ENCODE data around the gene ZNF746. TPM values are rescaled to one million over a fixed set of nuclear protein-coding genes. Genes with fewer than 3 reads are reported as not detected.

The ZNF746 gene
- polyA plus RNA-seq, 3 donors from 2014 or later, result 5.4 to 13.1 (median 6.3) TPM

DNA sequence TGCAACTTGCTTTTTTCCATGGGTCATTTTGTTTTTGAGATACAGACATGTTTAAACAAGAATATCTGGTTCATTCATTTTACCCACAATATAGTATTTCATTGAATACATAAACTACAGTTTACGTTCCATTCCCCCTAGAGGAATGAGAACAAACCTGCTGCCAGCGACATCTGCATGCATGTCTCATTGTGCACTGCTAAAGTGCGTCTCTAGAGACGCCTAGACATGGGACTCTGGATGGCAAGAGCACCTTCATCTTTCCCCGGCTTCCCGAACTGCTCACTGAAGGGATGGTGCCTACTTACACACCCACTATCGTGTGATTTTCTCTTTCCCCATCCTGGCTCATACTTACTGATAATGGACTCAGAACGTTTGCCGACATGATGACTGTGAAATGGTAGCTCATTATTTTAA lies 35.5 kb downstream of the ZNF746 start:
- H3K4me3 Mint-ChIP-seq, result peak overlapping the region; percentile 30 to 83 (median 55)

DNA sequence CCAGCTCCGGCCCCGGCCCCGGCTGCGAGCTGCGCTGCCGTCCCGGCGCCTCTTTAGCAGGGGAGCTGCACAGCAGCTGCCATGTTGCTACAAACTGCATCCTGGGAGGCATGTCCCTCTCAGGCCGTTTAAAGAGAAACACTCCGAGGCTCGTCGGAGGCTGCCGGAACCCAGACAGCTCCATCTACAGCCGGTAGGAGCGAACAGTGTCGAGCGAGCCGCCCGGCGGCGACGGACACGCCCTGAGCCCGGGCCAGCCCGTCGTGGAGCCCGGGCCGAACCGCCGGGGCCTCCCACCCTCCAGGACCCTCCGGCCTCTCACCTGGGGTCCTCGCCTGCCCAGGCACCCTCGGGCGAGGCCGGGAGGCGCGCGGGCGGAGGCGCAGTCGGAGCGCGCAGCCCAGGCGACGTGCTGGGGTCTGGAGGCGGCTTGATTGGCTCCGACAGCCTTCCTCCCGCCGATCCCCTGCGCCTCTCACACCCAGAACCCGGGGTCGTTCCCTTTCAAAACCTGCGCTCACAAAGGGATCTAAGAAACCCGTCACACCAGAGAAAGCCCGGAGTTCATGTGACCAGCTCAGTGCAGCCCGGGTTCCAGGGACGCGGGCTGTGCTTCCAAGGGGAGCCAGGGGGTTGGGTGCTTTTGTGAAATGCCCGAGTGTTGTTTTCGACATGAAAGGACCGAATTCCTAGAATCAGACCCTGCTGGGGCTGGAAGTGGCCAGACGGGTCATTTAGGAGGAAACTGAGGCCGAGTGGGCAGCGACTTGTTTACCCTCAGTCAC lies 36.9 kb downstream of the ZNF746 start, which contains the start of gene ZNF777:
TSS of gene ZNF777 (minus strand) at position 570 of the 785 bp plus-strand sequence. CDS start 5,040 bp downstream, outside the sequence.
- H3K27me3 Mint-ChIP-seq (ENCODE audit: low read depth in 3 of 3), result peaks cover 0 to 2% (median 0%) of the 10 kb centered on the region in 3 donors
- H3K36me3 Mint-ChIP-seq, result peaks cover 0 to 4% (median 0%) of the 10 kb centered on the region in 3 donors
- H3K4me1 Mint-ChIP-seq, result peaks cover 25 to 37% of the 10 kb centered on the region in 2 donors
- peak within 1 kb of the TSS; percentile 77 to 89 (median 87) for H3K4me3 Mint-ChIP-seq
- DNase-seq, result peak; percentile 73 to 80 (median 75)
- H3K27ac Mint-ChIP-seq, result peak within 1 kb of the TSS in 5 of 6 donors; percentile 51 to 86 (median 81)
- H3K9me3 Mint-ChIP-seq, result no peaks in the 10 kb centered on the region

More for the DNA sequence above, 35.5 kb downstream of the ZNF746 start:
- Mint-ChIP-seq H3K36me3 (no peaks in the 10 kb centered on the region), H3K9me3 (no peaks in the 10 kb centered on the region), H3K27me3 (ENCODE audit: low read depth in 3 of 3) (peaks cover 0 to 2% (median 0%) of the 10 kb centered on the region in 3 donors), H3K27ac (peak overlapping the region in 1 of 6 donors; percentile 21), H3K4me1 (peaks cover 25 to 28% of the 10 kb centered on the region in 2 donors)
- no peak for DNase-seq

DNA sequence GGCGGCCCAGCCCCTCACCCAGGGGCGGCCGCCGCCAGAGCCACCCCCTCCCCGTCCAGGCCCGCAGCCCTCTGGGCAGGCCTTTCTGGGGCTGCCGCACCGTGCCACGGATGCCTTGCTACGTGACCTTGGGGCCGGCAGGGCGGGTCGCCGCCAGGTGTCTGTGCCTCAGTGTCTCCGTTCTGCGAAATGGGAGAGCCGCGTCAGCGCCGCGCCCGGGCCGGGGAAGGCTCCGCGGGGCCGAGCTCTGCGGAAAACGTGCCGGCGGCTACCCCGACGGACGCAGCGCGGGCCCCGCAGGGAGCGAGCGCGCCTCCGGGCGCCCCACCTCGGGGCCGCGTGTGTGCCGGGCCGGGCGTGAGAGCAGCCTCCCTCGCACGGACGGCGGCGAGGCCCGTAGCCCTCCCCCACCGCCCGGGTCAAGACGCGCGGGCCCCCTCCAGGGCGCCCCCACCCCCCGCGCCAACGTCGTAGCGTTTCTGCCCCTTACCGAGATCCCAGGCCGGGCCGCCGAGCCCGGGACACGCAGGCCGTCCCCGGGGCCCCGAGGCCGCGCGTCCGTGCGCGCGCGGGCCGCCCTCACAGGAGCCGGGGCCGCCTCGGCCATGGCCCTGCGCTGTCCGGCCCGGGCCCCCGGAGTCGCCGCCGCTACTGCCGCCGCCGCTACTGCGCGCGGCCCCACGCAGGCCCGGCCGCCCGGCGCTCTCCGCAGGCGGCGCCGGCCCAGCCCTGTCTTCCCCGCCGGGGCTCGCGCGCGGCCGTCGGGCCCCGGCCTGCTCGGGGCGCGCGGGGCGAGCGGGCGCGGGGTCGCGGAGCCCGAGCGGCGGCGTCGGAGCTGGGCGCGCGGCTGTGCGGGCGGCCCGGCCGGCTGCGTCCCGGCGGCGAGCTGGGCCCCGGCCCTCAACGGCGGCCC lies 37.8 kb downstream of the ZNF746 start:
- peaks cover 0 to 2% (median 0%) of the 10 kb centered on the region in 3 donors for H3K27me3 Mint-ChIP-seq (ENCODE audit: low read depth in 3 of 3)
- peaks cover 25 to 39% of the 10 kb centered on the region in 2 donors for H3K4me1 Mint-ChIP-seq
- DNase-seq, result no peak
- no peaks in the 10 kb centered on the region for H3K9me3 Mint-ChIP-seq
- H3K4me3 Mint-ChIP-seq, result no peak overlapping the region
- H3K27ac Mint-ChIP-seq, result no peak overlapping the region
- H3K36me3 Mint-ChIP-seq, result peaks cover 0 to 6% (median 2%) of the 10 kb centered on the region in 3 donors

DNA sequence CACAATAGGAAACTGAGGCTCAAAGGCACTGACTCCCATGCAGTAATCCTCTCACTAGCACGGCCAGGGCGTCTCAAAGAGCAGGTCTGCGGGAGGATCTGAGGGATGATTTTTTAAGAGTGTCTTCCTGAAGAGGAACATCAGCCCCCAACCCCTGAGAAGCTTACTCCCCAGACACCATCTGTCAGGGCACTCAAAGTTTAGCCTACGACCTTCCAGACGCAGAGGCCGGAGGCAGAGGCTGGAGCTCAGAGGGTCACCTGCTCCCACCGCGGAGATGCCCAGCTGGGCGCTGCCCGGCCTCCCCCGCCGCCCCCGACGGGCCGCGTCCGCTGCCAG lies 38.4 kb downstream of the ZNF746 start:
- Mint-ChIP-seq H3K27me3 (ENCODE audit: low read depth in 3 of 3) (peaks cover 0 to 2% (median 0%) of the 10 kb centered on the region in 3 donors), H3K4me3 (peak overlapping the region; percentile 73 to 84 (median 80)), H3K4me1 (peaks cover 25 to 45% of the 10 kb centered on the region in 2 donors), H3K36me3 (peaks cover 0 to 11% (median 6%) of the 10 kb centered on the region in 3 donors), H3K9me3 (no peaks in the 10 kb centered on the region), H3K27ac (peak overlapping the region in 2 of 6 donors; percentile 51 to 68)
- DNase-seq, result no peak

GRCh38 chr7:149458235-149458634 lies 39.4 kb downstream of the ZNF746 start:
- Mint-ChIP-seq H3K4me1 (peaks cover 25 to 45% of the 10 kb centered on the region in 2 donors), H3K9me3 (no peaks in the 10 kb centered on the region), H3K36me3 (peaks cover 0 to 14% (median 6%) of the 10 kb centered on the region in 3 donors), H3K27ac (peak overlapping the region in 3 of 6 donors; percentile 53 to 75 (median 58)), H3K27me3 (ENCODE audit: low read depth in 3 of 3) (peaks cover 0 to 2% (median 0%) of the 10 kb centered on the region in 3 donors), H3K4me3 (peak overlapping the region; percentile 73 to 84 (median 80))
- DNase-seq, result no peak

DNA sequence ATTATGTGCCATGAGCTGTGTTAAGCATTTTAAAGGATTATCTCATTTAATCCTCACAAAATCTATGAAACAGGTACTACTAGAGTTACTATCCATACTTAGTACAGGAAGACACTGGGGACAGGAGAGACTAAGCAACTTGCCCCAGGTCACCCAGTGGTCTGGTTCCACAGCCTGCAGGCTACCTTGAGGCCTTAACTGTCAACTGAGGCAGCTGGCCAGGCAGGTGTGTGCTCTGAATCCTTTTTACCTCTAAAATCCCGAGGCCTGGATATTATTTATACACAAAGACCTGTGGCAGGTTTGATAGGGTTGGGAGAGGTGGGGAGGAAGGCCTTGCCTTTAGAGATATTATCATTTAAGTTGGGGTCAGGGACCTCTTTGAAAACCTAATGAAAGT lies 39.8 kb downstream of the ZNF746 start:
- Mint-ChIP-seq H3K4me3 (peak overlapping the region in 2 of 5 donors; percentile 73 to 83), H3K9me3 (no peaks in the 10 kb centered on the region), H3K4me1 (peaks cover 25 to 45% of the 10 kb centered on the region in 2 donors), H3K27me3 (ENCODE audit: low read depth in 3 of 3) (peaks cover 0 to 2% (median 0%) of the 10 kb centered on the region in 3 donors), H3K27ac (no peak overlapping the region), H3K36me3 (peaks cover 0 to 14% (median 8%) of the 10 kb centered on the region in 3 donors)
- no peak for DNase-seq

DNA sequence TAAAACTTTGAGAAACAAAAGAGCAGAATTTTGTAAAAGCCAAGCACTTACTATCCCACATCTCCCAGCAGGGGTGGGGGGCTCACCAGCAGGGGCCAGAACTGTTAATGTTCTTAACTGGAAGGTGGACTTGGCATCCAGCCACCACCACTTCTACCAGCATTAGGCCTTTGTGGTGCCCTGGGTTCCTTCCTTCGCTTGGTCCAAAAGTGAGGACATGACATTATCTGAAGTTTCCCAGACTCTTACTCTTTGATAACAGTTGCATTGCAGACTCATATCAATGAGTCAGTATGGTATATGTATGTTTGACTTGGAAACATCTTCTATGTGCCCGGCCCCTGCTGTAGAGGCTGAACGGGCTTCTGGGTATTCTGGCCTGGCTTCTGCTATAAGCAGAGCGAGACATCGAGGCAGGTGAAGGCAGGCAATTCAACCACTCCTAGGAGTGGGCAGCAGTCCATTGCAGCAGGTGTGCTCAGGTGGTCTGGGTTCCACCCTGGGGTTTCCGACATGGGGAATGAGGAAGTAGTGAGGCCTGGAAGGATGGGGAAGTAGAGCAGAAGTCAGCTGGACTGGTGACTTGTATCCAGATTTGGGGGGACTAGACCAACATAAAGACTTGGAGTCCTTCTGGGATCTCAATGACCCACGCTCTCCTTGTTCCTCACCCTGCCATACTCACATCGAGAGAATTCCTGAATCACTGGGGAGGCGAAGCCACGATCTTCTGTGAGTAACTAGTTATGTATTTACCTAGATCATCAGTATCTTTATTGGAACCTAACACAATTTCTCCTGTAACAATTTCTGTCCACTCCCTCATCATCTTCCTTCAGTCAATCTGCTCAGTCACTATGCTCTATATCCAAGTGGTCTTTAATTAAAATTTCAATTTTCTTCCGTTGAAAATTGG lies 40.8 kb downstream of the ZNF746 start:
- no peak overlapping the region for H3K27ac Mint-ChIP-seq
- no peaks in the 10 kb centered on the region for H3K9me3 Mint-ChIP-seq
- no peak for DNase-seq
- H3K27me3 Mint-ChIP-seq (ENCODE audit: low read depth in 3 of 3), result peaks cover 0 to 2% (median 0%) of the 10 kb centered on the region in 3 donors
- H3K4me1 Mint-ChIP-seq, result peaks cover 22 to 45% of the 10 kb centered on the region in 2 donors
- H3K36me3 Mint-ChIP-seq, result peaks cover 0 to 14% (median 9%) of the 10 kb centered on the region in 3 donors
- no peak overlapping the region for H3K4me3 Mint-ChIP-seq

- Mint-ChIP-seq H3K4me1 (peaks cover 15 to 37% of the 10 kb centered on the region in 2 donors), H3K27me3 (ENCODE audit: low read depth in 3 of 3) (no peaks in the 10 kb centered on the region), H3K36me3 (peaks cover 5 to 23% (median 9%) of the 10 kb centered on the region in 3 donors), H3K27ac (no peak overlapping the region), H3K4me3 (no peak overlapping the region), H3K9me3 (no peaks in the 10 kb centered on the region)
- no peak for DNase-seq
Observed at GRCh38 chr7:149455175-149455950, 42.2 kb downstream of the ZNF746 start.

GRCh38 chr7:149454750-149455149 lies 42.9 kb downstream of the ZNF746 start:
- Mint-ChIP-seq H3K36me3 (peaks cover 6 to 29% (median 9%) of the 10 kb centered on the region in 3 donors), H3K4me1 (peaks cover 15 to 37% of the 10 kb centered on the region in 2 donors), H3K27ac (no peak overlapping the region), H3K4me3 (no peak overlapping the region), H3K9me3 (no peaks in the 10 kb centered on the region), H3K27me3 (ENCODE audit: low read depth in 3 of 3) (peaks cover 0 to under 1% (median 0%) of the 10 kb centered on the region in 3 donors)
- no peak for DNase-seq

DNA sequence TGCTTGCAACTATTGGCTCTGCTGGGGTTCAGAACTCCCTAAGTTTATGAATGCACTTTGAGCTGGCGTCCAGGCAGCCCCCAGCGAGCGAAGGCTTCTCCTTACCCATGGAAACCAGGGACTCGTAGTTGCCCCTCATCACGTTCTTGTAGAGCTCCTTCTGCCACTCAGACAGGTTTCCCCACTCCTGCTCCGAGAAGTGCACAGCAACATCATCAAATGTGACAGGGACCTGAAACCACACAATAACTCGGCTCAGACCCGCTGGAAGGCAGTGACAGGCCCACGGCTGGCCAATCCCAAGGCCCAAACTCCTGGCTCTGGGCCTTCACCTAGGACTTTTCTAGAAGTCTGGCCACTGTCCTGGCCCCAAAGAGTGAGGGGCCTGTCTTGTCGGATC lies 43.6 kb downstream of the ZNF746 start:
- Mint-ChIP-seq H3K27me3 (ENCODE audit: low read depth in 3 of 3) (peaks cover 0 to 2% (median 0%) of the 10 kb centered on the region in 3 donors), H3K27ac (peak overlapping the region in 1 of 6 donors; percentile 7), H3K36me3 (peaks cover 9 to 33% (median 10%) of the 10 kb centered on the region in 3 donors), H3K4me3 (no peak overlapping the region), H3K4me1 (peaks cover 13 to 34% of the 10 kb centered on the region in 2 donors), H3K9me3 (no peaks in the 10 kb centered on the region)
- no peak for DNase-seq

- Mint-ChIP-seq H3K9me3 (no peaks in the 10 kb centered on the region), H3K27ac (no peak overlapping the region), H3K36me3 (peaks cover 19 to 40% (median 22%) of the 10 kb centered on the region in 3 donors), H3K27me3 (ENCODE audit: low read depth in 3 of 3) (peaks cover 0 to 2% (median 1%) of the 10 kb centered on the region in 3 donors), H3K4me3 (no peak overlapping the region), H3K4me1 (peaks cover 0 to 8% of the 10 kb centered on the region in 2 donors)
- no peak for DNase-seq
Observed at GRCh38 chr7:149450821-149451220, 46.8 kb downstream of the ZNF746 start.

DNA sequence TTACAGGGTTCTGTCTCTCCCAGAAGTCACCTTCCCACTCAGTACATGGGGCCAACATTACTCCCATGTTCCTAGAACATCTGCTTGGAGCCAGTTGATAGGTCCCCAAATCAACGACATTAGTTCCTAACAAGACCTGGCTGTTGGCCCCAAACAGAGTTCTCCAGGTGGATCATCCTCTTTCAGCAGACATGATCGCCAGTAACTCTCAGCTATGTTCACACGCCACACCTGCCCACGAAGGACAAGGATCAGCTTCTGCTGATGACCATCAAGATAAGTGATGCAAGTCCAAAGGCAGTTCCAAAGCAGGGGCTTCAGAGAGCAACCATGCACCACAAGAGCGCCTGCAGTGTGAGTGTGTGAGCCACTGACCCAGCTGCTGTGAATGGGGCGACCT lies 47.7 kb downstream of the ZNF746 start:
- H3K9me3 Mint-ChIP-seq, result no peaks in the 10 kb centered on the region
- H3K36me3 Mint-ChIP-seq, result peaks cover 22 to 43% (median 26%) of the 10 kb centered on the region in 3 donors
- no peak overlapping the region for H3K27ac Mint-ChIP-seq
- peaks cover 0 to 2% (median 1%) of the 10 kb centered on the region in 3 donors for H3K27me3 Mint-ChIP-seq (ENCODE audit: low read depth in 3 of 3)
- no peak overlapping the region for H3K4me3 Mint-ChIP-seq
- DNase-seq, result no peak
- peaks cover 0 to 7% of the 10 kb centered on the region in 2 donors for H3K4me1 Mint-ChIP-seq

All from immature natural killer cell (primary cell).